CD4-positive, alpha-beta T cell treated with Interleukin-21 for 1 hour (primary cell): ENCODE measurements around the gene PTPRT.

ENCODE experiments used
- DNase-seq: peaks from one replicate; pipeline ENCODE4 v3.0.0-alpha.2; 2020

Gene PTPRT

DNA sequence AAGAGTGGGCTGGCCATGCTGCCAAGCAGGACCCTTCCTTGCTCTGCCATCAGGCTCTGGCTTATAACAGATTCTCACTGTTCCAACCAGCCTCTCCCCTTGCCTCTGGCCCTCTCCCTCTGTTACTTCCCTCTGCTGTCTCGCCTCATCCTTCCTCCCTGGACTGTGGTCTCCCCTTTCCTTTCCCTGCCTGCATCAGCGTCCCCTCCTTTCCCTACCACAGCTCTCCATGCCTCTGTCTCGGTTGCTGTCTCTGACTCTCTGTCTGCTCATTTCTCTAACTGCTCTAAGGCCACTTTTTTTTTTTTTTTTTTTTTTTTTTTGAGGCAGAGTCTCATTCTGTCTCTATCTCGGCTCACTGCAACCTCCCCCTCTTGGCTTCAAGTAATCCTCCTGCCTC is 173.4 kb downstream of the PTPRT start:
- no peak for DNase-seq

DNA sequence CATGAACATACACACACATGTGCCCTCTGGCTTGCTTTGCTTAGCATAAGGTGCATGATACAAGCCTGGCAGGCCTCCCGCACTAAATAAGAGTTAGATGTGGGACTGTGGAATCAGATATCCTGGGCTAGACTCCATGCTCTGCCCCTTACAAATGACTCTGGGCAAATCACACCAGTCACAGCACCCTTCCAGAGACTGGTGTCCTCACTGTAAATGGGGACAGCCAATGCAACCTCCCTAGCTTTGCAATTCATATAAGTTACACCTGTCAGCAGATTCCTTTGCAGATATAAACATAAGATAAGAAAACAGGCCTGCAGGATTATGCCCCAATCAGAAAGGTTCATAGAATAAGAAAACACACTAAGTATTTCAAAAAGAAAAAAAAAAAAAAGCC is 174.1 kb downstream of the PTPRT start:
- no peak for DNase-seq

DNA sequence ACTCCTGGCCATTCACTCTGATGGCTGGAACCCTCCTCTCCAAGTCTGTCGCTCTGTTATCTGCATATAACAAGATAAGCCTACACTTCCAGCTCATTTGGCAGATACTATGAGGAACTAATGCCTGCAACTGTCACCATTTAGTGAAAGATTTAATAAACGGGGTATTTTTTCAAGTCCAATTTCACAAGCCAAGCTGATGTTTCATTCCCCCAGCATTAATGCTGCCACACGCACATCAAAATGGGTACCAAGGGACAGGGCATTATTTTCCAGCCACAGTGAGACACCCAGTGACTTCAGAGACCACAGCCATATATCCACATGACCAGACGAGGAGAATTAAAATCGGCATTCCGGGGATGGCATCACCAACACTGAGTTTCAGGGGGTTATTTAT is 175.5 kb downstream of the PTPRT start:
- no peak for DNase-seq

DNA sequence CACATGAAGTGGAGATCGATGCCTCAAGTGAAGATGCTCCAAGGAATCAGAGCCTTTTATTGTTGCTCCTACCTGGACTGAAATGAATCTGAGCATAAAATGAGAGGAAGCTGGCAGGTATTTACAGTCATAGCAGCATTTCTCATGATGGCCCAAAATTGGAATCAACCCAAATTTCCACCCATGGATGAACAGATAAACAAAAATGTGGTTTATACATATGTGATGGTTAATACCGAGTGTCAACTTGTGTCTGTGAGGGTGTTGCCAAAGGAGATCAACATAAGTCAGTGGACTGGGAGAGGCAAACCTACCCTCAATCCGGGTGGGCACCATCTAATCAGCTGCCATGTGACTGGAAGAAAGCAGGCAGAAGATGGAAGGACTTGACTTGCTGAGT is 178.2 kb downstream of the PTPRT start:
- DNase-seq = no peak

DNA sequence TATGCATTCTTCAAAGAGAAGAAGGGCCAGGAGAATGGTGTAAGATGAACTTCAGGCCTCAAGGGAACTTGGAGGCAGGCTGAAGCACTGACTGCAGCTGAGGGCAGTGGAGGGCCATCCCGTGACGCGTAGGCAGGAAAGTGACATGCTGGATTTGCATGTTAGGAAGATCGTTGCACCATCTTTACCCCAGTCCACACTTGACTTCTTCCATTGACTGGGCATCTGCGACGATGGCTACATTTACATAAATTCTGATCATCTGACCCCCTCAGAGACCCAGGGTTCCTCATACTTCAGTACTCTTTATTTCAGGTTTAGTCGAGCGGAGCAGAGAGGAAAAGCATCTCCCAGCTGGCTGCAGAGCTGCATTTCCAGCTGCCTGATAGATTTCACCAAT is 180.2 kb downstream of the PTPRT start:
- DNase-seq = no peak

DNA sequence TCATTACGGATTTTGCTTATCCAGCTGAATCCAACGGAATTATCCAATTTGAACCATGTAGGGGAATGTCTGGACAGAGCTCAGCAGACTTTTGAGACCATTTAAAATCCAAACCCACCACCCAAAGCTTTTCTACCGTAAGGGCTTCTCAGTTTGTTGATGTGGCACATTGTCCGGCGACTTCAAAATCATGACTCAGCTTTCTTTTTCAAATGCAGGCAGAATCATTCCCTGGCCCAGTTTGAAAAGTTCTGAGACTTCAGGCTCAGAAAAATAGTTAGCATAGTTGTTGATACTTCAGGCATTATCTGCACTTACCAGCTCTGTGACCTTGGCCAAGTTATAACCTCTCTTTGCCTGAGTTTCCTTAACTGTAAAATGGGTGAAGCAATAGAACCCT is 182.2 kb downstream of the PTPRT start:
- DNase-seq = no peak

DNA sequence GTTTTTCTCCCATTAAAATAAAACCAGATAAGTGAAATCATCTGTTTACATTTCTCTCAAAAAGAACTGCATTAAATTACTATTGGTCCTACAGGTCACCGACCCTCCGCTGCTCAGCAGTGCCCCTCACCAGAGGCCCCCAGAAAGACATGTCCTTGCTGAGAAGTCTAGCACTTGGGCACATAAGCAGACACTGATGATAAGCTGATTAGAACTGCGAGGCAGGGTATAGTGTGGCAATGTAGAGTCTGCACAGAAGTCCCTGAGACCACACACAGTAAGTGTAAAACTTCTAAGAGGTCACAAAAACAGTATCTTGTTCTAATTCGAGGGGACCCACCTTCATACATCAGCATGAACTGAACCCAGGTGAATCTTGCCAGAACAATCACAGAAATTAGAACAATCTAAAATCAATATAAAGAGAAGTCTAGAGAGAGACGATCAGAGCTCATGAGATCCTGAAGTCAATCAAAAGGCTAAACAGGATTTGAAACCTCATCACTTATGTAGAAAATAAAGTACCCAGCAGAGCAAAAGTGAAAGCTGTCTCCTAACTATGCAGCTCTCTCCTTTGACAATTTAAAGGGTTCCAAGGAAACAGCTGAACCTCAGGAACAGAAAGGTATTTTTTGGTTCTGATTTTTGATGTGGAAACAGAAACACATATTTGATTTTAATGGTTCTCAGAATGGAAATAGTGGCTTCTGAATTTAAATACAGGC is 182.9 kb downstream of the PTPRT start:
- no peak for DNase-seq

DNA sequence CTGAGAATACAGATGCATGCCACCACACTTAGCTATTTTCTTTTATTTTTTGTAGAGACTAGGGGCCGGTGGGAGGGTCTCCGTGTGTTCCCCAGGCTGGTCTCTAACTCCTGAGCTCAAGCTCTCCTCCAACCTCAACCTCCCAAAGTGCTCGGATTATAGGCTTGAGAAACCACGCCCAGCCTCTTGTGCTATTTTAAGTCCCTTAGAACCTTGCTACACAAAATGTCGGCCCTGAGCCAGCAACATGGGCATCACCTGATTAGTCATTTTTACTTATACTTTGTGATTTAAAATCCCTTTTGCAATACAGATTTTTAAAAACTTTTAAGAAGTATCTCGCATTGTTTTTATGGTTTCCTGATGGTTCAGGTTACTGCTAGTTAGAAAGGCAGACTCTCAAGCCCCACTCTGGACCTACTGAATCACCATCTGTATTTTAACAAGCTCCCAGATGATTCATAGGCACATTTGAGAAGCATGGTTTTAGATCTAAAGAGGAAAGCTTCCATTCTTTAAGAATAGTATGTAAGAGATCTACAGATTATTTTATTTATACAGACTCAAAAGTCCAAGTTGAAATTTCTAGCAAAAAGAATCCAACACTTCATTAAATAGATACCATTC is 186.3 kb downstream of the PTPRT start:
- no peak for DNase-seq

DNA sequence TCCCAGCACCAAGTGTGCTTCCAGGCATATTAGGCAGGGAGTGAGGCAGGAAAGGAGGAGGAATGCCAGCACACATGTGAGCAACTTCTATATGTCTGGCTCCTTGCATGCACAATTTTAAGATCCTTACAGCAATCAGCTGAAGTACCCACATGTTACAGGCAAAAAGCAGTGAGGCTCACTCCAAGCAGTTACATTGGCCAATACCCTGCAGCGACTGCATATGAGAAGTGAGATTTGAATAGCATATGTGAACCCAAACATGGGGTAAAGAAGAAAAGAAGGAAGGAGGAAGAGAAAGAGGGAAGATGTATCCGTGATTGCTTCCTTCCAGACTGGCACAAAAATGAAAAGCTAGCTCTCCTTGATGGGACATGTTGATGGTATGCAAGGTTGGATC is 193.6 kb downstream of the PTPRT start:
- DNase-seq = no peak

DNA sequence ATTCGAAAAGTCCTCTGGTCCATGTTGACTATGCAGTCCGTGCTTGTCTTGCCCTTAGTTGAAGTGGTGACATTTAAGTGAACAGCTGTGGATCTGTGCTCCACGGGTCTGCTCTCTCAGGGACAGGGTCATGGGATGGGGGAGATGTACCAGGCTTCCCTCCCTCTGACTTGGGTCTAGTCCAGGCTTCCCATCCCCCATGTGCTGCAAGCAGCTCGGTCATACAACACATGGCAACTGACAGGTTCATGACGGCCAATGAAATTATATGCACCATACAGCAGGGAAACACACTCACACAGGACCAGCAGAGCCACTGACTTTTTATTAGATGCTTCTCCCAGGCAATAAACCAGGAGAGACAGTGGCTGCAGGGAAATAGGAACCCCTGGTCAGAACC is 201.4 kb downstream of the PTPRT start:
- DNase-seq = no peak

DNA sequence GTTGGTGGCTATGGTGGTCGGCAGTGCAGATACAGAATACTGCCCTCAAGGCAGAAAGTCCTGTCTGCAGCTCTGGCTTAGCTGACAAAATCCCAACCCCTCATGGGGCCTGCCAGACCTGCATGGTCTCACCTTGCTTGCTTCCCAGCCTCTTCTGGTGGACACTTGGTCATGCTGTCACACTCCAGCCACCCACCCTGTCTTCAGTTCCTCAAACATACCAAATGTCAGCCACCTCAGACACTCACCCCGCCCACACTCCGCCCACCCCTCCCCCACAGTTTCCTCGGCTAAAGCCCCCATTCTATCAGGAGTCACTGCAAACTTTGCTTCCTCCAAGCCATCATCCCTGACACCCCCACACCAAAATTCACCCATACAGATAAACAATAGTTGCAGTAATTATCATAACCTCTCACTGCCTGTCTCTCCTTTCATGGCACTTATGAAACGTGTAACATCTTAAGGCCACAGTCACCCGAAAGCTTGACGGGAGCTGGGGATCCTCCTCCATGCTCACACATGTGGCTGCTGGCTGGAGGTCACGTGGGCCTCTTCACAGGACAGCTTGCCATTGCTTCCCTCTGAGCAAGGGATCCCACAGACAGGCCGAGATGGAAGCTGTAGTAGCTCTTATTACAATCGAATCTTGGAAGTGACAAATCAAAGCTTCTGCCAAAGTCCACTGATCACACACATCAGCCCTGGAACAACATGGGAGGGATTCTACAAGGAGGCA is 202.2 kb downstream of the PTPRT start:
- no peak for DNase-seq

DNA sequence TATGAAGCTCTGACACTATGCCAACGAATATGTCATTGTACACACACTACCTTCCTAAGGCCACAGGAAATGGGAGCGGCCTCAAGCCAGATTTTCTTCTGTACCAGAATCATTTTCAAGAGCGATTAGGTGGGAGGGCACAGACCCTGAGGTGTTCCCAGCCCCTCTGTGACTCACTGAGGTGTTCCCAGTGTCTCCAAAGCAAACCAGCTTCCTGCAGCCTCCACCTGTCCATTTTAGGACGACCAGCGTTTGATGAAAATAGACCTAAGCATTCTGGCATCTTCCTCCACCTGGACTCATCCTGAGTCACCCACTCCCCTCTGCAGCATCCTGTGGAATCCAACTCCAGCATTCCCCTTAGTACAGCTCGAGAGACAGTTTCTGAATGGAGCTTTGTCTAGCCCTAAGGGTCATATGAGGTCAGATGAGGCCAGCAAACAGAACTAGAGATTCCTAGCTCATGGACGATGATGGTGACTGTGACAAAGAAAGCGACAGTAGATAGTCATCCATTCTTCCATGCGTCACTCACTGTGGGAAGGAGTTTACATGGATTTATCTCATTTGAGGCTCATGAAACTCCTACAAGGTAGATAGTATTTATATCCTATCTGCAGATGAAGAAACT is 203.4 kb downstream of the PTPRT start:
- no peak for DNase-seq

DNA sequence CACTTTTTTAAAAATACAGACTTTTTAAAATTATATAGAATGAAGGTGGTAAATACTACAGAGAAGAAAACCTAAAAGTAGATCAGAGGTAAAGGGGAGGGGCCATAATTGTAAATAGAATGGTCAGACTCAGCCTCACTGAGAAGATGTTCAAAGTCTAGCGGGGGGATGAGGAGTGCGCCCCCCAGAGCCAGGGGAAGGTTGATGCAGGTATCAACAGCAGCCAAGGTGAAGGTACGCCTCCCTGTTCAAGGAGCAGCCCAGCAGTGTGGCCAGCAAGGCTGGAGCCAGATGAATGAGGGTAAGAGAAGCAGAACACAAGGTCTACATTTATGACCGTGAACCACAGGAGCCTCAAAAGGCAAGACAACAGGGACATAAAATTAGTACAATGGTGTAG is 204.1 kb downstream of the PTPRT start:
- DNase-seq = no peak

DNA sequence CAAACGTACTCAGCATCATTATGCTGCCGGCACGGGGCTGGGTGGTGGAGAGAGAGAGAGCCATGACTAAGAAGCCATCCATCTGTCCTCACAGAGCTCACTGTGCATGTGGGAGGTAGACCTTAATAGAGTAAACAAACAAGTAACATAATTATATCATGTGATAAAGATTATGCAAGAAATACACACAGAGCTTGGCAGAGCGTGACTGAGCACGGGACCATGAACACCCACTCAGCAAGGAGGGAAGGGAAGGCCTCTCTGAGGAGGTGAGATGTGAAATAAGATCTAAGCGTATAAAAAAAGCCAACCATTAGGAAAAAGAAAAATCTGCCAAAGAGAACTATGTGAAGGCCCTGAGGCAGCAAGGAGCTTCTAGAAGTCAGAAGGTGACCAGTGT is 207.5 kb downstream of the PTPRT start:
- no peak for DNase-seq

DNA sequence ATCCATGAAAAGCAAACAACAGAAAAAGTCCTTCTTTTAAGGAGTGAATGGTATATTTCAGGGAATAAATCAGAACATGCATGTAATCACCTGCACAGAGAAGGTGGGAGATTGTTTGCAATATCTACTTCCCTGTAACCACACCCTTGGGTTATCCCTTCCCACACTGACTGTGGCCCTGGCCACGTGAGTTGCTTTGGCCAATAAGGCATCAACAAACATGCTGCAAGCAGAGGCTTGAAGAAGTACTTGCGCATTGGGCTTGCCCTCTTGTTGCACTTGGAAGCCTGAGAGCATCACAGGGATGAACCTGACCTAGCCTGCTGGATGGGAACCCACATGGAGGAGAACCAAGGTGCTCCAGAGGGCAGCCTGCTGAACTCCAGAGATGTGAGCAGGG is 208.5 kb downstream of the PTPRT start:
- DNase-seq = no peak

DNA sequence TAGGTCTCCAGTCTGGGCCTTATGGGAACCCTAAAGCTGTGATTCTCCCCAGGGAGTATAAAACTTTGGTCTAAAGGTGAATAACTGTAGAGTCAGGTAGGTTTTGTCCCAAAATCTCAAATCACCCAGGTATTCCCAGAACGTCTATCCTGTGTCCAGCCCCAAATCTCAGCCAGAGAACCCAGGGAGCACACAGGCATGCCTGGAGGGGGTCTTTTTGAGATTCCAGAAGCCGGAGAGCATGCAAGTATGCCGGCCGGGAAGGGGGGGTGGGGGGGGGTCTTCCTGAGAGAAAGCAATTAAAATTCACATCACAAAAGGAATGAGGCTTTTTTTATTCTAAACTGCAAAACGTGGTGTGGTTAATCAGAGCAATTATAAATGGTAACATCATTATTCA is 210.0 kb downstream of the PTPRT start:
- DNase-seq = no peak

DNA sequence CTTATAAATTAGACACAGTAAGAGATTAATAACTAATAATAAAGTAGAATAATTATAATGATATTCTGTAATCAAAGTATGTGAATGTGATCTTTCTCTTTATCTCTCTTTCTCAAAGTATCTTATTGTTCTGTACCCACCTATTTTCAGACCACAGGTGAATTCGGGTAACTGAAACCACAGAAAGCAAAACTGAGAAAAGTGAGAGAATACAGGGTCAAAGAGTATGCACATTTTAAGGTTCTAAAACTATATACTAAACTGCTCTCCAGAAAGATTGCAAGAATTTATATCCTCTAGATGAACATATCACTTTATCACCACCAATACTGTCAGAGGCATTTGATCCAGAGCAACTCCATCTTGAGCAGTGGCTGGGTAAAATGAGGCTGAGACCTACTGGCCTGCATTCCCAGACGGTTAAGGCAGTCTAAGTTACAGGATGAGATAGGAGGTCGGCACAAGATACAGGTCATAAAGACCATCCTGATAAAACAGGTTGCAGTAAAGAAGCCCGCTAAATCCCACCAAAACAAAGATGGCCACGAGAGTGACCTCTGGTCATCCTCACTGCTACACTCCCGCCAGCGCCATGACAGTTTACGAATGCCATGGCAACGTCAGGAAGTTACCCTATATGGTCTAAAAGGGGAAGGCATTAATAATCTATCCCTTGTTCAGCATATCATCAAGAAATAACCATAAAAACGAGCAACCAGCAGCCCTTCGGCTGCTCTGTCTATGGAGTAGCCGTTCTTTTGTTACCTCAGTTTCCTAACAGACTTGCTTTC is 211.3 kb downstream of the PTPRT start:
- DNase-seq = no peak

DNA sequence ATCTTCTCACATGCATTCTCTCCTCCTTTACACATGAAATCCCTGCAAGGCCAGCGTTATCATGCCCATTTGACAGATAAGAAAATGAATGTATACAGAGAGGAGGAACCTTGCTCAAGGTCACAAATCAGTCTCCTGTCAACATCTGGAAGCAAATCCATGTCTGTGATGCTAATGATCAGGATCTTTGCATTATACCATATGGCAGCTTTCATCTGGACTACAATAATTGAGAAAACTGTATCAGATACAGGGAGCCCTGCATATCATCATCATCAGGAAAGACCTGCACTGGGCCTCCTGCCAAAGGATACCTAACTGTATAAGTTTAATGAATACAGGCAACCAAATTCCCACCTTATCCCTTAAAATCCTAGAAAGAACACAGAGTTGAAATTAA is 213.7 kb downstream of the PTPRT start:
- DNase-seq = no peak

DNA sequence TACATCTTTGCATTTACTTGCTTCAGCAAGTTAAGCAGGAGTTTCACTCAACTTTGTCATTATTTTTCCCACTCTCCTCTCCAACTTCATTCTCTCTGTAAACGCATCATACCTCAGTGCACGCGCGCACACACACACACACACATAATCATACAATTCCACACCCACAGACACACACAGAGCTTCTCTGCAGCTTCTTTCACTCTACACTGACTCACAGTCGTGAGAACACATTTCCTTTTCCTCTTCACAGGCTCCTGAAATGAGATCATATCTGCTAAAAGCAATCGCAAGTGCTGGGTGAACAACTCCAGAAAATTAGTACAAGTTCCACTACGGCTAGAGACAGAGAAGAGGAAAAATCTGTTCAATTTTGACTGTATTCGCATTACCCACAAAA is 215.4 kb downstream of the PTPRT start:
- no peak for DNase-seq

DNA sequence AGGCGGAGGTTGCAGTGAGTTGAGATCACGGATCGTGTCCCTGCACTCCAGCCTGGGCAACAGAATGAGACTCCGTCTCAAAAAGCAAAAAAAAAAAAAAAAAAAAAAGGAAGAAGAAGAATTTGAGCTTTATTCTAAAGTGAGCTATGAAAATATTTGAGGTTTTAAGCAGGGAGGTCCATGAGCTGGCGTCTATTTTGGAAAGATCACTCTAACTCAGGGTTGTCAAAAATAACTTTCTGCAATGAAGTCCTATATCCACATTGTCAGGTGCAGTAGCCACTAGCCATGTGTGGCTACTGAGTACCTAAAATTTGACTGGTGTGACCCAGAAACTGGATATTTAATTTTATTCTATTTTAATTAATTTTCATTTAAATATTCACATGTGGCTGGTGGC is 217.1 kb downstream of the PTPRT start:
- DNase-seq = no peak

DNA sequence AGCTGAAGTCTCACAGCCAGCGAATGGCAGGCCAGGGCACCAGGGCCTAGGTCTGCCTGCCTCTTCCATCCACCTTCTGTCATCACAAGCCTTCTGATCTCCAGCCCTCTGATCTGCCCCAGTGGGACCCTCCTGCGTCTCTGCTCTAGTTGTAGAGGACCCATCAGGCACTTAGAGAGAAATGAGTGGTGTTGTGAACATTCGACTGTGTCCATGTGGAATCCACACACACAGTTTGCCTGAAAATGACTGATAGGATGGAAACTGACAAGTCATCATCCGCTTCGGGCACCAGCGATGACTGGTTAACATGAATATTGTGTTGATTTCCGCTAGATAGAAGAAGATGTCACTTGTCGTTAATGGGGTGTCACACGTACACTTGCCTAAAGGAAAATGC is 221.0 kb downstream of the PTPRT start:
- no peak for DNase-seq

DNA sequence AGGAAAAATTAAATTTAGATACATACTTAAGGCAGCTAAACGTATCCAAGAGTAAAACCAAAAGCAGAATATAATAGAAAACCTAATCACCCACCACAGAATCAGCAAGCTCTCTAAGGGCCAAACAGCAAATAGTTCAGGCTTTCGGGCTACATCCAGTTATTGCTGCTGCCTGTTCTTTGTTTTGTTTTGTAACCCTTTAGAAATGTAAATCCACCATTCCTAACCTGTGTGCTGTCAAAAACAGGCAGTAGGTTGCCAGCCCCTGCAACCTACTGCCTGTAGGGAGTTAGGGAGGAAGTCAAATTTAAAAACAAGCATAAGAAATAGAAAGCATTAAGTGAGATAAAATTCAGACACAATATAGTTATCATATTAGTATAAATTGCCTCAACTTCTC is 225.9 kb downstream of the PTPRT start:
- DNase-seq = no peak

DNA sequence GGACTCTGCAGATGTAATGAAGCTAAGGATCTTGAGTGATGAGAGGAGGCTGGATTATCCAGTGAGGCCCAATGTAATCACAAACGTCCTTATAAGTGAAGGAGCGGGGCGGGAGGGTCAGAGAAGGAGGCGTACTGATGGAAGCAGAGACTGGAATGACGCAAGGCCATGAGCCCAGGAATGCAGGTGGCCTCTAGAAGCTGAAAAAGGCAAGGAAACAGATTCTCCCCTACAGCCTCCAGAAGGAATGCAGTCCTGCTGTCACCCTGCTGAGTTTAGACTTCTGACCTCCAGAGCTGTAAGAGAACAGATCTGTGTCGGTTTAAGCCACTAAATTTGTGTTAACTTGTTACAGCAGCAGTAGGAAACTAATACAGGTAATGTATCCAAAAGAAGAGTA is 227.9 kb downstream of the PTPRT start:
- no peak for DNase-seq
